Measurements from ENCODE around the gene LINGO1. TPM values are rescaled to one million over a fixed set of nuclear protein-coding genes. Genes with fewer than 3 reads are reported as not detected.

The LINGO1 gene
- total RNA-seq, 1 donor from 2014 or later: not detected

DNA sequence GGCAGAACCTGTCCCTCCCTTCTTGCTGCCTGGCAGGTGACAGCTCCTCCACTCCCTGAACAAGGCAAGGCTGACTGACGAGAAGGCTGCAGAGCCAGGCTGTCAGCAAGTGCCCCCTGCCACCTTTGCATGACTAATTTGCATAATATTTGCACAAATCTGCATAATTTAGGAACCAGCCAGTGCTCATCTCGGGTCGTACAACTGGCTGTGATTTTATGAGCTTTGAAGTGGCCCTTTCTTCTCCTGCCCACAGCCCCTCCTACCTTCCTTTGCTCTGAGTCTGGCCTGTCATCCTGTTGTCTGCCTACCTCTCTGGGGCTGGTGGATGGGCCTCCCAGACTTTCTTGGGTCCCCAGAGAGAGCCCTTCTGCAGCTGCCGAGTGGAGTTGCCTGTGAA lies 58.9 kb downstream of the LINGO1 start:
- intact Hi-C loops (cut with micrococcal nuclease): no loop called here
- peaks cover 4% of the 10 kb centered on the region for H3K27me3 Mint-ChIP-seq
- DNase-seq: no peak
- ChIA-PET POLR2A (no interaction called here), CTCF (no interaction called here)
- H3K4me1 Mint-ChIP-seq: peaks cover 8% of the 10 kb centered on the region
- ATAC-seq (ENCODE audit: low read depth): no peak
- H3K9me3 Mint-ChIP-seq: no peaks in the 10 kb centered on the region
- no peak for TF ChIP-seq CTCF (IDR thresholded peaks at IDR 0.05)
- no peaks in the 10 kb centered on the region for H3K36me3 Mint-ChIP-seq (ENCODE audit: low read depth)
- no peak overlapping the region for H3K4me3 Mint-ChIP-seq
- H3K27ac Mint-ChIP-seq: no peak overlapping the region

- ATAC-seq (ENCODE audit: low read depth) (no peak), DNase-seq (no peak)
- intact Hi-C loops (cut with micrococcal nuclease): no loop called here
- H3K4me3 Mint-ChIP-seq: no peak overlapping the region
- no peaks in the 10 kb centered on the region for H3K36me3 Mint-ChIP-seq (ENCODE audit: low read depth)
- H3K9me3 Mint-ChIP-seq: peaks cover 3% of the 10 kb centered on the region
- peaks cover 8% of the 10 kb centered on the region for H3K4me1 Mint-ChIP-seq
- H3K27me3 Mint-ChIP-seq: peaks cover 4% of the 10 kb centered on the region
- no peak overlapping the region for H3K27ac Mint-ChIP-seq
- ChIA-PET CTCF (no interaction called here), POLR2A (no interaction called here)
- no peak for TF ChIP-seq CTCF (IDR thresholded peaks at IDR 0.05)
These were observed 60.5 kb downstream of the LINGO1 start for GRCh38 chr15:77572186-77572585.

- intact Hi-C loops (cut with micrococcal nuclease): no loop called here
These were observed 61.0 kb downstream of the LINGO1 start for GRCh38 chr15:77571741-77572140.

DNA sequence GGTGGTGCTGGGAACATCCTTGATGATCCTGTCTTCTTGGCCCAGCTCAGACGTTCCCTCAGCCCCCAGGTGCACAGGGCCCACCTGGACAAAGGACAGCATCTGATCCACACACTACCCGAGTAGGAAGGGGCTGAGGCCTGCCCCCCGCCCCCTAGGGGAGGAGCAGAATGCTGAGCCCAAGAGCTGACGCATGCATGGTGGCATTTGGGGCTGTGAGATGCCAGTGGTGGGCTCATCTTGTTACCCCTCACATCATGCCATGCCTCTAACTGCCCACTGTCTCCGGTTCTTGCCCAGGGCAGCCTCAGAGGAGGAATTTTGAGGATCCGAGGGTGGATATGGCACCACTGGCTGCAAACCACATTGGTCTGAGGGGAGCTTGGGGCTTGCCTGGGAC lies 61.5 kb downstream of the LINGO1 start:
- no peak for TF ChIP-seq CTCF (IDR thresholded peaks at IDR 0.05)
- peaks cover 7% of the 10 kb centered on the region for H3K27me3 Mint-ChIP-seq
- POLR2A ChIA-PET: no interaction called here
- H3K36me3 Mint-ChIP-seq (ENCODE audit: low read depth): no peaks in the 10 kb centered on the region
- ATAC-seq (ENCODE audit: low read depth) (no peak), DNase-seq (no peak)
- intact Hi-C loops (cut with micrococcal nuclease): no loop called here
- H3K4me3 Mint-ChIP-seq: no peak overlapping the region
- peaks cover 3% of the 10 kb centered on the region for H3K9me3 Mint-ChIP-seq
- H3K4me1 Mint-ChIP-seq: peaks cover 8% of the 10 kb centered on the region
- H3K27ac Mint-ChIP-seq: no peak overlapping the region
- CTCF ChIA-PET: no interaction called here

More at GRCh38 chr15:77571741-77572140, 61.0 kb downstream of the LINGO1 start:
- no peak overlapping the region for H3K27ac Mint-ChIP-seq
- ATAC-seq (ENCODE audit: low read depth): no peak
- POLR2A ChIA-PET: no interaction called here
- H3K9me3 Mint-ChIP-seq: peaks cover 3% of the 10 kb centered on the region
- H3K27me3 Mint-ChIP-seq: peaks cover 4% of the 10 kb centered on the region
- H3K4me1 Mint-ChIP-seq: peaks cover 8% of the 10 kb centered on the region
- DNase-seq: no peak
- no peaks in the 10 kb centered on the region for H3K36me3 Mint-ChIP-seq (ENCODE audit: low read depth)
- CTCF ChIA-PET: no interaction called here
- TF ChIP-seq CTCF (IDR thresholded peaks at IDR 0.05): no peak
- H3K4me3 Mint-ChIP-seq: no peak overlapping the region

GRCh38 chr15:77569729-77570125 lies 63.0 kb downstream of the LINGO1 start:
- intact Hi-C loops (cut with micrococcal nuclease): no loop called here
- H3K4me3 Mint-ChIP-seq: no peak overlapping the region
- TF ChIP-seq CTCF (IDR thresholded peaks at IDR 0.05): no peak
- ChIA-PET CTCF (no interaction called here), POLR2A (no interaction called here)
- ATAC-seq (ENCODE audit: low read depth): no peak
- peaks cover 8% of the 10 kb centered on the region for H3K4me1 Mint-ChIP-seq
- no peak for DNase-seq
- H3K27me3 Mint-ChIP-seq: peaks cover 7% of the 10 kb centered on the region
- no peak overlapping the region for H3K27ac Mint-ChIP-seq
- no peaks in the 10 kb centered on the region for H3K36me3 Mint-ChIP-seq (ENCODE audit: low read depth)
- peaks cover 3% of the 10 kb centered on the region for H3K9me3 Mint-ChIP-seq
